Liver (tissue), 3 donors: ENCODE data around the gene APBA1.
A peak's percentile ranks its signal among the peaks of the same experiment; 100 is the strongest.

Experiments
- CTCF ChIP-seq: fragments of 150-350 bp; IDR thresholded peaks from 2 replicates; pipeline ENCODE4 v1.5.1; 2017; ENCODE audit warnings: improper control_type of control experiment, low read depth, low read length; ENCODE audit not compliant: missing input control
- GABPA ChIP-seq, 2 donors: IDR thresholded peaks in 1 of 2; conservative IDR thresholded peaks in 1 of 2; 2 replicates each; pipeline ENCODE4 v1.6.1; 2016; ENCODE audit warnings: antibody characterized with exemption in 2 of 2, mild to moderate bottlenecking in 1 of 2, moderate library complexity in 1 of 2
- JUND ChIP-seq, 2 donors: IDR thresholded peaks; 2 replicates each; pipeline ENCODE4 v1.6.1; 2016; ENCODE audit warnings: antibody characterized with exemption in 2 of 2
- MAX ChIP-seq: IDR thresholded peaks from 2 replicates; pipeline ENCODE4 v1.6.1; 2016; ENCODE audit warnings: antibody characterized with exemption
- NR2F2 ChIP-seq: IDR thresholded peaks from 2 replicates; pipeline ENCODE4 v1.6.1; 2016; ENCODE audit warnings: antibody characterized with exemption
- RAD21 ChIP-seq, 2 donors: IDR thresholded peaks; 2 replicates each; pipeline ENCODE4 v1.6.1; 2016; ENCODE audit warnings: antibody characterized with exemption in 2 of 2, mild to moderate bottlenecking in 2 of 2
- donor health status: healthy.
- donor health status: healthy.

- peak; percentile 90 for TF ChIP-seq CTCF
- TF ChIP-seq MAX, result no peak
- peak; percentile 99 for TF ChIP-seq RAD21 (IDR thresholded peaks at IDR 0.05)
- TF ChIP-seq JUND (IDR thresholded peaks at IDR 0.05), result no peak
- no peak for TF ChIP-seq GABPA (IDR thresholded peaks at IDR 0.05 in 1 of 2, conservative IDR thresholded peaks at IDR 0.05 in 1 of 2)
- no peak for TF ChIP-seq NR2F2
Measured at GRCh38 chr9:69421908-69422801, 250.0 kb downstream of the APBA1 start.
